Dedifferentiated amniotic fluid mesenchymal stem cell (primary cell): ENCODE measurements around the gene RAI2.
"Not testable (repeated sequence)": the region's sequence is repeated elsewhere in the genome, so short reads cannot be mapped to it uniquely, and the experiment has no call there.

Experiments used
- DNase-seq: peaks from one replicate; pipeline ENCODE4 v3.0.0-alpha.2; 2016; ENCODE audit errors: extremely low spot score

Gene RAI2

GRCh38 chrX:17786554-17787347 is 74.3 kb downstream of the RAI2 start:
- not testable (repeated sequence) for DNase-seq

- no peak for DNase-seq
Measured at GRCh38 chrX:17779434-17779833, 81.7 kb downstream of the RAI2 start.

GRCh38 chrX:17778997-17779396 is 82.1 kb downstream of the RAI2 start:
- no peak for DNase-seq

- no peak for DNase-seq
Measured at GRCh38 chrX:17774053-17774452, 87.0 kb downstream of the RAI2 start.

GRCh38 chrX:17773221-17773876 is 87.7 kb downstream of the RAI2 start:
- no peak for DNase-seq

GRCh38 chrX:17769701-17770269 is 91.3 kb downstream of the RAI2 start:
- DNase-seq, result no peak

GRCh38 chrX:17768997-17769396 is 92.1 kb downstream of the RAI2 start:
- no peak for DNase-seq

GRCh38 chrX:17767734-17768133 is 93.4 kb downstream of the RAI2 start:
- no peak for DNase-seq

- no peak for DNase-seq
Measured at GRCh38 chrX:17759990-17760389, 101.1 kb downstream of the RAI2 start.

- DNase-seq, result no peak
Measured at GRCh38 chrX:17758382-17758781, 102.7 kb downstream of the RAI2 start.

- no peak for DNase-seq
Measured at GRCh38 chrX:17750436-17750835, 110.7 kb downstream of the RAI2 start.
